ENCODE measurements around the gene GRIP2.
A peak's percentile ranks its signal among the peaks of the same experiment; 100 is the strongest.

GRIP2 gene

GRCh38 chr3:14454639-14455310, 85.4 kb downstream of the GRIP2 start:
- Histone ChIP-seq H3K9ac (ENCODE audit: low read length) (no peak overlapping the region), H3K4me2 (ENCODE audit: low read length, poor library complexity, severe bottlenecking) (no peak overlapping the region), H3K4me1 (ENCODE audit: control insufficient read depth, insufficient read depth, low read depth, low read length) (peaks cover 61% of the 10 kb centered on the region), H4K91ac (ENCODE audit: low read length) (no peak overlapping the region), H3K27me3 (ENCODE audit: control insufficient read depth in 1 of 2, insufficient read depth in 1 of 2, low read length in 2 of 2) (no peaks in the 10 kb centered on the region), H2AK5ac (ENCODE audit: low read length, severe bottlenecking) (peak overlapping the region; percentile 17), H3K18ac (ENCODE audit: low read depth in 1 of 2, low read length in 2 of 2) (no peak overlapping the region), H2BK120ac (ENCODE audit: low read depth, low read length) (no peak overlapping the region), H4K8ac (ENCODE audit: low read length) (no peak overlapping the region), H3K36me3 (ENCODE audit: control insufficient read depth in 1 of 2, insufficient read depth in 2 of 2, low read depth in 1 of 2, low read length in 2 of 2) (peaks cover 35 to 66% of the 10 kb centered on the region in 2 experiments), H2BK15ac (ENCODE audit: low read depth, poor library complexity, severe bottlenecking) (no peak overlapping the region), H2BK12ac (ENCODE audit: low read length in 2 of 2) (no peak overlapping the region), H3K14ac (ENCODE audit: low read length in 2 of 2) (no peak overlapping the region), H2BK5ac (ENCODE audit: low read depth, low read length, poor library complexity, severe bottlenecking) (no peak overlapping the region), H3K9me3 (ENCODE audit: control insufficient read depth, low read length) (no peaks in the 10 kb centered on the region), H3K4ac (ENCODE audit: low read depth in 1 of 2, low read length in 2 of 2) (no peak overlapping the region), H3K23ac (ENCODE audit: low read length in 2 of 2) (no peak overlapping the region), H3K79me1 (replicated peaks; ENCODE audit: low read length, poor library complexity, severe bottlenecking) (peaks cover 14% of the 10 kb centered on the region), H2AFZ (ENCODE audit: low read depth, low read length) (no peak overlapping the region), H3K27ac (ENCODE audit: low read length, poor library complexity, severe bottlenecking) (no peak overlapping the region), H3K4me3 (ENCODE audit: insufficient read depth in 1 of 2, low read depth in 1 of 2, low read length in 2 of 2) (no peak overlapping the region)
- WGBS: 96% methylated on average over 6 of the region's 8 CpGs
- DNase-seq: no peak

- Histone ChIP-seq H2BK15ac (ENCODE audit: low read depth, poor library complexity, severe bottlenecking) (peak overlapping the region; percentile 33), H3K79me1 (replicated peaks; ENCODE audit: low read length, poor library complexity, severe bottlenecking) (peaks cover 16% of the 10 kb centered on the region), H2AFZ (ENCODE audit: low read depth, low read length) (no peak overlapping the region), H3K4me2 (ENCODE audit: low read length, poor library complexity, severe bottlenecking) (no peak overlapping the region), H2BK120ac (ENCODE audit: low read depth, low read length) (no peak overlapping the region), H3K27me3 (ENCODE audit: control insufficient read depth in 1 of 2, insufficient read depth in 1 of 2, low read length in 2 of 2) (no peaks in the 10 kb centered on the region), H3K4me3 (ENCODE audit: insufficient read depth in 1 of 2, low read depth in 1 of 2, low read length in 2 of 2) (no peak overlapping the region), H2AK5ac (ENCODE audit: low read length, severe bottlenecking) (peak overlapping the region; percentile 58), H3K14ac (ENCODE audit: low read length in 2 of 2) (no peak overlapping the region), H3K27ac (ENCODE audit: low read length, poor library complexity, severe bottlenecking) (peak overlapping the region; percentile 97), H3K18ac (ENCODE audit: low read depth in 1 of 2, low read length in 2 of 2) (peak overlapping the region in 1 of 2 experiments; percentile 2), H4K8ac (ENCODE audit: low read length) (no peak overlapping the region), H2BK5ac (ENCODE audit: low read depth, low read length, poor library complexity, severe bottlenecking) (no peak overlapping the region), H3K23ac (ENCODE audit: low read length in 2 of 2) (no peak overlapping the region), H3K9ac (ENCODE audit: low read length) (peak overlapping the region; percentile 44), H3K9me3 (ENCODE audit: control insufficient read depth, low read length) (no peaks in the 10 kb centered on the region), H4K91ac (ENCODE audit: low read length) (peak overlapping the region; percentile 60), H3K4ac (ENCODE audit: low read depth in 1 of 2, low read length in 2 of 2) (no peak overlapping the region), H3K4me1 (ENCODE audit: control insufficient read depth, insufficient read depth, low read depth, low read length) (peaks cover 56% of the 10 kb centered on the region), H3K36me3 (ENCODE audit: control insufficient read depth in 1 of 2, insufficient read depth in 2 of 2, low read depth in 1 of 2, low read length in 2 of 2) (peaks cover 39 to 68% of the 10 kb centered on the region in 2 experiments), H2BK12ac (ENCODE audit: low read length in 2 of 2) (peak overlapping the region in 1 of 2 experiments; percentile 37)
- DNase-seq: no peak
- WGBS: 92% methylated on average over 20 of the region's 23 CpGs
Measured at GRCh38 chr3:14453876-14454638, 86.1 kb downstream of the GRIP2 start.

GRCh38 chr3:14452740-14453710, 87.1 kb downstream of the GRIP2 start:
- Histone ChIP-seq H3K27ac (ENCODE audit: low read length, poor library complexity, severe bottlenecking) (peak overlapping the region; percentile 97), H3K9me3 (ENCODE audit: control insufficient read depth, low read length) (no peaks in the 10 kb centered on the region), H2AFZ (ENCODE audit: low read depth, low read length) (no peak overlapping the region), H2AK5ac (ENCODE audit: low read length, severe bottlenecking) (peak overlapping the region; percentile 68), H3K4me1 (ENCODE audit: control insufficient read depth, insufficient read depth, low read depth, low read length) (peaks cover 52% of the 10 kb centered on the region), H3K23ac (ENCODE audit: low read length in 2 of 2) (no peak overlapping the region), H4K91ac (ENCODE audit: low read length) (peak overlapping the region; percentile 95), H4K8ac (ENCODE audit: low read length) (peak overlapping the region; percentile 87), H2BK5ac (ENCODE audit: low read depth, low read length, poor library complexity, severe bottlenecking) (peak overlapping the region; percentile 88), H2BK12ac (ENCODE audit: low read length in 2 of 2) (peak overlapping the region; percentile 67 to 69), H3K9ac (ENCODE audit: low read length) (peak overlapping the region; percentile 87), H3K4me3 (ENCODE audit: insufficient read depth in 1 of 2, low read depth in 1 of 2, low read length in 2 of 2) (peak overlapping the region in 1 of 2 experiments; percentile 67), H3K27me3 (ENCODE audit: control insufficient read depth in 1 of 2, insufficient read depth in 1 of 2, low read length in 2 of 2) (no peaks in the 10 kb centered on the region), H2BK15ac (ENCODE audit: low read depth, poor library complexity, severe bottlenecking) (no peak overlapping the region), H3K18ac (ENCODE audit: low read depth in 1 of 2, low read length in 2 of 2) (peak overlapping the region; percentile 78 to 83), H3K14ac (ENCODE audit: low read length in 2 of 2) (no peak overlapping the region), H2BK120ac (ENCODE audit: low read depth, low read length) (peak overlapping the region; percentile 74), H3K4ac (ENCODE audit: low read depth in 1 of 2, low read length in 2 of 2) (peak overlapping the region; percentile 63 to 71), H3K79me1 (replicated peaks; ENCODE audit: low read length, poor library complexity, severe bottlenecking) (peaks cover 25% of the 10 kb centered on the region), H3K4me2 (ENCODE audit: low read length, poor library complexity, severe bottlenecking) (peak overlapping the region; percentile 15), H3K36me3 (ENCODE audit: control insufficient read depth in 1 of 2, insufficient read depth in 2 of 2, low read depth in 1 of 2, low read length in 2 of 2) (peaks cover 50 to 78% of the 10 kb centered on the region in 2 experiments)
- peak; percentile 93 for DNase-seq
- WGBS: 32% methylated on average over 23 of the region's 25 CpGs

All from mesenchymal stem cell (in vitro differentiated cells and primary cell).